A549 (cell line): Measurements from ENCODE around the gene CAMK1G. TPM values are rescaled to one million over a fixed set of nuclear protein-coding genes. Genes with fewer than 3 reads are reported as not detected.

Experiments used
- ATAC-seq, 2 experiments: fragments of 200-7000 bp in 1 of 2; fragments of >200 bp in 1 of 2; cut with Nextera tagmentation in 1 of 2; cut with Tn5 transposase in 1 of 2; 3 replicates each; pipeline versions ENCODE4 v1.8.0 to v1.9.1; 2018 to 2020; ENCODE audit warnings: mild to moderate bottlenecking in 1 of 2, moderate library complexity in 1 of 2
- CTCF ChIA-PET: fragments of 300-600 bp; sonication (Branson Sonifier 250); formaldehyde crosslinking; extraction: SDS; loops from one replicate; lab custom pipeline; 2021; ENCODE audit warnings: antibody characterized with exemption, inconsistent platforms; lab: Yijun Ruan, JAX
- POLR2A ChIA-PET: fragments of 350-600 bp; formaldehyde crosslinking; extraction: SDS; loops from one replicate; lab custom pipeline; 2021; ENCODE audit warnings: antibody characterized with exemption, inconsistent platforms; lab: Yijun Ruan, JAX
- DNase-seq, 2 experiments: peaks; one replicate each; pipeline versions ENCODE4 v3.0.0 to v3.0.0-alpha.2; 2011 to 2016; ENCODE audit warnings: low read depth in 1 of 2, low spot score in 1 of 2
- FAIRE-seq: peaks from 2 replicates; lab custom pipeline; 2011; peaks lifted over from hg19 to GRCh38; lab: Jason Lieb, UNC
- H3K27ac ChIP-seq, 2 experiments: fragments of >200 bp; sonication (Bioruptor Twin); formaldehyde crosslinking; 3 replicates each; pipeline ENCODE4 v1.5.1; 2016 to 2017
- H3K4me1 ChIP-seq: fragments of >200 bp; sonication (Bioruptor Twin); formaldehyde crosslinking; 3 replicates; pipeline ENCODE4 v1.6.1; 2016
- H3K4me2 ChIP-seq: fragments of >200 bp; sonication (Bioruptor Twin); formaldehyde crosslinking; 3 replicates; pipeline ENCODE4 v1.6.1; 2016
- H3K4me3 ChIP-seq: fragments of >200 bp; sonication (Bioruptor Twin); formaldehyde crosslinking; 3 replicates; pipeline ENCODE4 v1.5.1; 2016
- H3K9me3 ChIP-seq: fragments of >200 bp; sonication (Bioruptor Twin); formaldehyde crosslinking; 3 replicates; pipeline ENCODE4 v1.6.1; 2016
- CBX2 ChIP-seq: fragments of 200-600 bp; sonication (generic); IDR thresholded peaks from 2 replicates; pipeline ENCODE4 v1.6.1; 2016; ENCODE audit warnings: low read depth, mild to moderate bottlenecking, borderline replicate concordance
- CHD2 ChIP-seq: fragments of 150-350 bp; IDR thresholded peaks from 2 replicates; pipeline ENCODE4 v1.6.1; 2014; ENCODE audit warnings: low read length; ENCODE audit not compliant: partially characterized antibody
- CHD4 ChIP-seq: fragments of 200-600 bp; sonication (generic); IDR thresholded peaks from 2 replicates; pipeline ENCODE4 v1.6.1; 2016; ENCODE audit warnings: antibody characterized with exemption, mild to moderate bottlenecking, borderline replicate concordance
- CTCF ChIP-seq: fragments of >200 bp; sonication (Bioruptor Twin); formaldehyde crosslinking; IDR thresholded peaks from 3 replicates; pipeline ENCODE4 v1.5.1; 2016
- E2F6 ChIP-seq: IDR thresholded peaks from 2 replicates; pipeline ENCODE4 v1.6.1; 2012; ENCODE audit warnings: low read depth, borderline replicate concordance
- EHF ChIP-seq: fragments of 250-450 bp; sonication (Bioruptor Pico); IDR thresholded peaks from 2 replicates; pipeline ENCODE4 v1.5.0; 2020; ENCODE audit warnings: mild to moderate bottlenecking
- ELK1 ChIP-seq: fragments of 150-350 bp; IDR thresholded peaks from 2 replicates; pipeline ENCODE4 v1.6.1; 2014; ENCODE audit warnings: low read depth, mild to moderate bottlenecking, low read length
- FOSB ChIP-seq: fragments of 250-450 bp; sonication (Bioruptor Pico); IDR thresholded peaks from 2 replicates; pipeline ENCODE4 v1.5.0; 2020; ENCODE audit warnings: mild to moderate bottlenecking, moderate library complexity
- GATA3 ChIP-seq: IDR thresholded peaks from 2 replicates; pipeline ENCODE4 v1.6.1; 2012; ENCODE audit warnings: borderline replicate concordance
- HMGXB4 ChIP-seq: fragments of 250-450 bp; sonication (Bioruptor Pico); IDR thresholded peaks from 2 replicates; pipeline ENCODE4 v1.5.0; 2021; ENCODE audit warnings: mild to moderate bottlenecking, moderate library complexity, borderline replicate concordance
- HOXA7 ChIP-seq: fragments of 250-450 bp; sonication (Bioruptor Pico); IDR thresholded peaks from 2 replicates; pipeline ENCODE4 v1.5.0; 2020; ENCODE audit warnings: mild to moderate bottlenecking, moderate library complexity
- MAX ChIP-seq: IDR thresholded peaks from 2 replicates; pipeline ENCODE4 v1.6.1; 2012
- MAZ ChIP-seq: fragments of 150-350 bp; IDR thresholded peaks from 2 replicates; pipeline ENCODE4 v1.6.1; 2014; ENCODE audit warnings: antibody characterized with exemption, low read depth, low read length, borderline replicate concordance
- MYC ChIP-seq: IDR thresholded peaks from 2 replicates; pipeline ENCODE4 v1.6.1; 2012; ENCODE audit warnings: mild to moderate bottlenecking, inconsistent platforms, low read length, improper control_type of control experiment, borderline replicate concordance
- NR3C1 ChIP-seq: fragments of >200 bp; sonication (Bioruptor Twin); formaldehyde crosslinking; IDR thresholded peaks from 3 replicates; pipeline ENCODE4 v1.6.1; 2017
- RCOR1 ChIP-seq: fragments of 150-350 bp; IDR thresholded peaks from 2 replicates; pipeline ENCODE4 v1.6.1; 2014; ENCODE audit warnings: antibody characterized with exemption, low read length, low read depth
- RFX5 ChIP-seq: fragments of 450-650 bp; IDR thresholded peaks from 2 replicates; pipeline ENCODE4 v1.7.1; 2014; ENCODE audit warnings: antibody characterized with exemption, mild to moderate bottlenecking, moderate library complexity
- ZNF302 ChIP-seq: fragments of 250-450 bp; sonication (Bioruptor Pico); IDR thresholded peaks from 2 replicates; pipeline ENCODE4 v1.9.0; 2021; ENCODE audit warnings: inconsistent platforms, mild to moderate bottlenecking, moderate library complexity
- WGBS: methylation state at CpG from one replicate; pipeline ENCODE4 v1.1.6; 2017; ENCODE audit errors: missing lambda C conversion rate; 5-methylcytosine and 5-hydroxymethylcytosine counted together
- polyA plus RNA-seq, 4 experiments: library from polyadenylated mRNA; depleted of rRNA in 3 of 4; stranded (reverse); fragments of >200 nt; fragmentation: RNase III in 1 of 4; extraction: RNeasy Plus Mini Kit Qiagen cat#74134 plus additional on column Dnase treatment in 1 of 4; gene quantifications; 2 replicates in 3 of 4; 3 replicates in 1 of 4; pipeline ENCODE4 v1.2.3, GENCODE V29; 2011 to 2017

Gene CAMK1G
- polyA plus RNA-seq, 2 of the 4 experiments (the other 2 are of a cell fraction) = 0.03 to 0.08 TPM

GRCh38 chr1:209544098-209544497 is 39.4 kb upstream of the CAMK1G start:
- DNase-seq = no peak
- H3K4me3 ChIP-seq = no peak overlapping the region
- H3K4me2 ChIP-seq = no peak overlapping the region
- FAIRE-seq = no peak
- WGBS = 46% methylated on average over 2 of the region's 2 CpGs
- no peak for ATAC-seq
- ChIA-PET CTCF (interaction anchor here (0.6 to 1.3 kb wide), 4 partner anchors 23 to 204 kb away, joined by 3 to 4 read pairs (median 3); no protein-coding TSS in a partner anchor), POLR2A (no interaction called here)
- H3K9me3 ChIP-seq = no peaks in the 10 kb centered on the region
- H3K27ac ChIP-seq = no peak overlapping the region
- TF ChIP-seq E2F6 (no peak), CHD2 (no peak), HOXA7 (CRISPR knock-in tag) (no peak), MAX (no peak), GATA3 (no peak), FOSB (CRISPR knock-in tag) (no peak), NR3C1 (no peak), CBX2 (no peak), RCOR1 (no peak), EHF (no peak), RFX5 (no peak), MYC (no peak), CTCF (no peak), MAZ (no peak), ELK1 (no peak)
- TF ChIP-seq, all 56 proteins: peak for 0
- no peaks in the 10 kb centered on the region for H3K4me1 ChIP-seq

GRCh38 chr1:209545423-209545822 is 38.1 kb upstream of the CAMK1G start:
- Histone ChIP-seq H3K4me3 (no peak overlapping the region), H3K4me2 (no peak overlapping the region)
- no peak for DNase-seq
- ATAC-seq = no peak
- no peak for TF ChIP-seq HMGXB4 (CRISPR knock-in tag)
- TF ChIP-seq ZNF302 = no peak
- TF ChIP-seq CHD4 = no peak
- no peak for TF ChIP-seq MYC
- TF ChIP-seq ELK1 = no peak
- TF ChIP-seq, all 56 proteins: peak for 0
- H3K27ac ChIP-seq = no peak overlapping the region
- CTCF ChIA-PET = interaction anchor here (1.2 kb wide), 1 partner anchor 52 kb away, joined by 3 read pairs; no protein-coding TSS in a partner anchor
- WGBS = 58% methylated on average over 3 of the region's 3 CpGs
- no peak for FAIRE-seq
- POLR2A ChIA-PET = no interaction called here
- no peaks in the 10 kb centered on the region for H3K4me1 ChIP-seq
- H3K9me3 ChIP-seq = no peaks in the 10 kb centered on the region
